BLaER1 treated with 17β-estradiol and CSF1 and Interleukin-3, amounts not matched to agents 10 nM and 100 nM (cell line): ENCODE results near the gene ABLIM2.

Experiments used
- H3K27ac ChIP-seq, 11 experiments: shearing (Covaris generic); formaldehyde crosslinking; 2 replicates each; pipeline ENCODE4 v1.8.1; 2022
- H3K27me3 ChIP-seq, 11 experiments: shearing (Covaris generic); formaldehyde crosslinking; 2 replicates each; pipeline ENCODE4 v1.8.1; 2022
- H3K36me3 ChIP-seq, 11 experiments: shearing (Covaris generic); formaldehyde crosslinking; 2 replicates each; pipeline ENCODE4 v1.8.1; 2022
- H3K4me1 ChIP-seq, 10 experiments: shearing (Covaris generic); formaldehyde crosslinking; 2 replicates each; pipeline ENCODE4 v1.8.1; 2022
- H3K4me2 ChIP-seq, 11 experiments: shearing (Covaris generic); formaldehyde crosslinking; 2 replicates each; pipeline ENCODE4 v1.8.1; 2022
- H3K4me3 ChIP-seq, 10 experiments: shearing (Covaris generic); formaldehyde crosslinking; 2 replicates each; pipeline ENCODE4 v1.8.1; 2022
- H3K9ac ChIP-seq, 11 experiments: shearing (Covaris generic); formaldehyde crosslinking; 2 replicates each; pipeline ENCODE4 v1.8.1; 2022
- H3K9me3 ChIP-seq, 11 experiments: shearing (Covaris generic); formaldehyde crosslinking; replicated peaks in 1 of 11; 2 replicates each; pipeline ENCODE4 v1.8.1; 2022
- H4K20me1 ChIP-seq, 11 experiments: shearing (Covaris generic); formaldehyde crosslinking; 2 replicates each; pipeline ENCODE4 v1.8.1; 2022
- Cebpa-rat ChIP-seq, 11 experiments: shearing (Covaris generic); IDR thresholded peaks; 2 replicates each; pipeline ENCODE4 v1.8.1; 2022

ABLIM2 gene

DNA sequence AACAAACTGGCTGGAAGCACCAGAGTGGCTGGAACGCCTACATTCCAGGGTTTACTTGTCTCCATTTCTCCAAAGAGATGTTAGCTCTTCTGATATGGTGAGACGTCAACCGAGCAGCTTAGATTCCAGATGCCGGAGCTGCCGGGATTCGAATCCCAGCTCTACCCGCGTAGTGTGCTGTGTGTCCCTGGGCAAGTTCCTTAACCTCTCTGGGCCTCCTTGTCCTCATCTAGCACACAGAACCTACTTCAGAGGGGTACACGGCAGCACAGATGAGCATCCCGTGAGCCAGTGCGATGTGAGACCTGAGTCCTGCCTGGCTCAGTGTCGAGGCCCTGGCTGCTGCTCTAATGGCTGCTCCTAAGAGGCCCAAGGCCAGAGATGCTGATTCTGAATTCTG lies 60.1 kb downstream of the ABLIM2 start:
- 0 out of 22 replicates have a peak, but pooled peaks cover 0 to 3% (median 0%) of the 10 kb centered on the region in 11 experiments for H4K20me1 ChIP-seq
- peaks cover 0 to 8% (median 0%) of the 10 kb centered on the region in 11 experiments; a peak in 2 of 22 replicates for H3K36me3 ChIP-seq
- H3K4me1 ChIP-seq, result peaks cover 32 to 51% (median 45%) of the 10 kb centered on the region in 10 experiments
- no peak for TF ChIP-seq Cebpa-rat (IDR thresholded peaks at IDR 0.05)
- H3K4me3 ChIP-seq, result no peak overlapping the region
- no peak overlapping the region for H3K9ac ChIP-seq
- H3K27me3 ChIP-seq, result peaks cover 0 to 5% (median 0%) of the 10 kb centered on the region in 11 experiments; a peak in 4 of 22 replicates
- H3K27ac ChIP-seq, result peak overlapping the region in 4 of 11 experiments; percentile 89 to 94 (median 92); a peak in 6 of 22 replicates
- peak overlapping the region in 9 of 11 experiments; percentile 82 to 98 (median 93); a peak in 17 of 22 replicates for H3K4me2 ChIP-seq
- peaks cover 11 to 21% (median 16%) of the 10 kb centered on the region in 11 experiments for H3K9me3 ChIP-seq

DNA sequence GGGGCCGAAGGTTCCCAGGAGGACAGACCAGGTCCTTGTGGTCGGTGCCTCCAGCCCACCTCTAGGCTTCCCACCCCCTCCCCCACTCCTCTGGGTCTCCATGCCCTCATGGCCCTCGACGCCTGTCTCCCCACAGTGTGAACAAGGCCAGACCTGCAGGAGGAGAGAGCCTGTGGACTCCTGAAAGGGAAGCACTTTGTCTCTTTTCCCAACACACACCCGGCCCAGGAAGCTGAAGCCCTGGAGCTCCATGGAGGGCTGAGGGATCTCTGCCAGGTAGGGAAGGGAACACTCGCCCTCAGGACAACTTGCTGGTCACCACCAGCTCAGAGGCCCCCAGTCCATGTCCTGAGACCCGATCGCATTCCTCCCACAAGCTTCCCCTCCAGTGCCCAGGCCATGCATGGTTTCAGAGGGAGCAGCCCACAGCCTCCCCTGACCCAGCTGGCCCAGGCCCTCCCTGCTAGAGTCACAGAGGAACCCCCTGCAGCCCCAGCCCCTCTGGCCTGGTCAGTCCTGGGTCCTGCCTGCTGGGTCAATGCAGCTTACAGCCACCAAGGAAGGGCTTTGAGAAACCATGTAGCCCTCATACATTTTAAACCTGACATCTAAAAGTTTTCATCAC lies 60.8 kb downstream of the ABLIM2 start:
- peak overlapping the region in 10 of 11 experiments; percentile 73 to 94 (median 86); a peak in 19 of 22 replicates for H3K27ac ChIP-seq
- H4K20me1 ChIP-seq, result no peaks in the 10 kb centered on the region
- peaks cover 18 to 28% (median 23%) of the 10 kb centered on the region in 11 experiments for H3K9me3 ChIP-seq
- peaks cover 0 to 8% (median 0%) of the 10 kb centered on the region in 11 experiments; a peak in 2 of 22 replicates for H3K36me3 ChIP-seq
- H3K27me3 ChIP-seq, result no peaks in the 10 kb centered on the region
- TF ChIP-seq Cebpa-rat (IDR thresholded peaks at IDR 0.05), result no peak
- peaks cover 32 to 51% (median 47%) of the 10 kb centered on the region in 10 experiments for H3K4me1 ChIP-seq
- H3K4me3 ChIP-seq, result peak overlapping the region in 1 of 10 experiments; percentile 49; a peak in 1 of 20 replicates
- H3K4me2 ChIP-seq, result peak overlapping the region; percentile 77 to 98 (median 91)
- H3K9ac ChIP-seq, result peak overlapping the region in 9 of 11 experiments; percentile 0 to 83 (median 71); a peak in 15 of 22 replicates

DNA sequence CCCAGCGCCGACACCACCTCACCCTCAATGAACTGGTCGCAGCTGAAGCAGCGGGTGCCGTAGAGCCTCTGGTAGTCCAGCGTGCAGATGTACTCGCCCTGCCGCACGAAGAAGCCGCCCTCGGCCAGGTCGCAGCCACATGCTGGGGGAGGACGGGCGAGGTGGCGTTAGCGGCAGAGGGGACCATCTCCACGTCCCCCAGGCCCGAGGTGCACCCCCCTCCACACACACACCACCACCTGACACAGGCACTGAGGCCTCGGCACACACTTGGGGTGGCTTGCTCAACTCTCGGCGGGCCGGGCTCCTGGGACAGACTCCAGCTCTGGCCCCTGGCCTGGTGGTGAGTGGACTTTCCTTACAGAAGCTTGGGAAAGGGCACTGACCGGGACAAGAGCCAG lies 61.5 kb downstream of the ABLIM2 start:
- Histone ChIP-seq H3K9me3 (peaks cover 25 to 35% (median 30%) of the 10 kb centered on the region in 11 experiments), H3K4me1 (peaks cover 32 to 57% (median 50%) of the 10 kb centered on the region in 10 experiments), H3K27ac (peak overlapping the region in 10 of 11 experiments; percentile 73 to 94 (median 86); a peak in 20 of 22 replicates), H3K9ac (peak overlapping the region; percentile 0 to 83 (median 69); a peak in 20 of 22 replicates), H3K27me3 (no peaks in the 10 kb centered on the region), H3K36me3 (peaks cover 0 to 8% (median 0%) of the 10 kb centered on the region in 11 experiments; a peak in 2 of 22 replicates), H3K4me3 (peak overlapping the region in 5 of 10 experiments; percentile 43 to 61 (median 47); a peak in 8 of 20 replicates), H4K20me1 (no peaks in the 10 kb centered on the region), H3K4me2 (peak overlapping the region; percentile 77 to 98 (median 91))
- TF ChIP-seq Cebpa-rat (IDR thresholded peaks at IDR 0.05), result no peak

GRCh38 chr4:8096690-8097061 lies 61.9 kb downstream of the ABLIM2 start:
- peak overlapping the region in 10 of 11 experiments; percentile 73 to 94 (median 86); a peak in 20 of 22 replicates for H3K27ac ChIP-seq
- peaks cover 32 to 57% (median 50%) of the 10 kb centered on the region in 10 experiments for H3K4me1 ChIP-seq
- no peaks in the 10 kb centered on the region for H4K20me1 ChIP-seq
- peak overlapping the region in 7 of 10 experiments; percentile 37 to 61 (median 47); a peak in 14 of 20 replicates for H3K4me3 ChIP-seq
- peaks cover 25 to 36% (median 30%) of the 10 kb centered on the region in 11 experiments for H3K9me3 ChIP-seq
- peak overlapping the region in 10 of 11 experiments; percentile 38 to 83 (median 70); a peak in 19 of 22 replicates for H3K9ac ChIP-seq
- H3K36me3 ChIP-seq, result peaks cover 0 to 8% (median 0%) of the 10 kb centered on the region in 11 experiments; a peak in 2 of 22 replicates
- TF ChIP-seq Cebpa-rat (IDR thresholded peaks at IDR 0.05), result no peak
- H3K27me3 ChIP-seq, result no peaks in the 10 kb centered on the region
- peak overlapping the region; percentile 77 to 98 (median 91) for H3K4me2 ChIP-seq

GRCh38 chr4:8095956-8096689 lies 62.5 kb downstream of the ABLIM2 start:
- Histone ChIP-seq H3K4me3 (peak overlapping the region in 8 of 10 experiments; percentile 37 to 61 (median 46); a peak in 15 of 20 replicates), H3K4me1 (peaks cover 32 to 57% (median 49%) of the 10 kb centered on the region in 10 experiments), H3K36me3 (peaks cover 0 to 8% (median 0%) of the 10 kb centered on the region in 11 experiments; a peak in 2 of 22 replicates), H3K4me2 (peak overlapping the region; percentile 77 to 98 (median 91)), H3K27me3 (no peaks in the 10 kb centered on the region), H3K9me3 (peaks cover 25 to 36% (median 30%) of the 10 kb centered on the region in 11 experiments), H4K20me1 (no peaks in the 10 kb centered on the region), H3K27ac (peak overlapping the region; percentile 38 to 94 (median 86); a peak in 21 of 22 replicates), H3K9ac (peak overlapping the region in 10 of 11 experiments; percentile 38 to 83 (median 70); a peak in 19 of 22 replicates)
- peak in 6 of 11 experiments; percentile 31 to 87 (median 64); a peak in 8 of 22 replicates for TF ChIP-seq Cebpa-rat (IDR thresholded peaks at IDR 0.05)

GRCh38 chr4:8093587-8094274 lies 64.9 kb downstream of the ABLIM2 start:
- H3K27me3 ChIP-seq, result no peaks in the 10 kb centered on the region
- peak overlapping the region in 5 of 11 experiments; percentile 6 to 62 (median 50); a peak in 6 of 22 replicates for H3K27ac ChIP-seq
- peaks cover 0 to 8% (median 0%) of the 10 kb centered on the region in 11 experiments; a peak in 2 of 22 replicates for H3K36me3 ChIP-seq
- H3K4me1 ChIP-seq, result peaks cover 32 to 67% (median 51%) of the 10 kb centered on the region in 10 experiments
- H4K20me1 ChIP-seq, result no peaks in the 10 kb centered on the region
- H3K4me3 ChIP-seq, result peak overlapping the region in 1 of 10 experiments; percentile 18; a peak in 2 of 20 replicates
- TF ChIP-seq Cebpa-rat (IDR thresholded peaks at IDR 0.05), result no peak
- H3K4me2 ChIP-seq, result peak overlapping the region in 1 of 11 experiments; percentile 1; a peak in 1 of 22 replicates
- H3K9ac ChIP-seq, result no peak overlapping the region
- peaks cover 25 to 36% (median 30%) of the 10 kb centered on the region in 11 experiments for H3K9me3 ChIP-seq

DNA sequence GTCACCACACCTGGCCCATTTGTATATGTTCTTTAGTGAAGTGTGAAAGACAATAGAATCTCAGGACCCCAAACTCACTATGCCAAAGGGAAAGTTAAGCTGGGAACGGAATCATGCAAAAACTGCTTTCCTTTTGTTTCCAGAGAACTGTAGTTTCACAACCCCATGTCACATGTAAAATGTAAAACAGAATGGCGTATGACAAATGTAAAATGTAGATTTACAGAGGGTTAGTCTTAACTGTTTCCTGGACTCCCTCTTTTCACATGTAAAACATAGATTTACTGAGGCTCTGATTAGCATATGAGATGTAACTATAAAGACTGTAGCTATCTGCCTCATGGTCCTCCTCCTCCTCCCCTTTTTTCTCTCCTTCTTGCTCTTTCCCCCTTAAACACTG lies 66.3 kb downstream of the ABLIM2 start:
- Histone ChIP-seq H3K4me1 (peaks cover 21 to 56% (median 41%) of the 10 kb centered on the region in 10 experiments), H3K9ac (no peak overlapping the region), H3K4me3 (no peak overlapping the region), H3K9me3 (peaks cover 25 to 36% (median 30%) of the 10 kb centered on the region in 11 experiments), H3K27ac (peak overlapping the region in 4 of 11 experiments; percentile 37 to 62 (median 50); a peak in 7 of 22 replicates), H4K20me1 (no peaks in the 10 kb centered on the region; a peak in 1 of 22 replicates), H3K27me3 (no peaks in the 10 kb centered on the region), H3K4me2 (peak overlapping the region in 6 of 11 experiments; percentile 0 to 44 (median 10); a peak in 5 of 22 replicates), H3K36me3 (peaks cover 0 to 8% (median 0%) of the 10 kb centered on the region in 11 experiments; a peak in 2 of 22 replicates)
- no peak for TF ChIP-seq Cebpa-rat (IDR thresholded peaks at IDR 0.05)
